ENCODE measurements around the gene SFXN5.
A peak's percentile ranks its signal among the peaks of the same experiment; 100 is the strongest.

The SFXN5 gene

GRCh38 chr2:73088703-73089102, 17.2 kb upstream of the SFXN5 start:
- DNase-seq (ENCODE audit: low read depth): no peak
- no peak for TF ChIP-seq CTCF (conservative IDR thresholded peaks at IDR 0.05; ENCODE audit: control insufficient read depth, insufficient read depth, low read depth, low read length)
- no peak overlapping the region for H3K4me3 ChIP-seq (ENCODE audit: control insufficient read depth, low read depth, low read length)

- no peak for DNase-seq (ENCODE audit: low read depth)
- no peak overlapping the region for H3K4me3 ChIP-seq (ENCODE audit: control insufficient read depth, low read depth, low read length)
- TF ChIP-seq CTCF (conservative IDR thresholded peaks at IDR 0.05; ENCODE audit: control insufficient read depth, insufficient read depth, low read depth, low read length): no peak
Measured at GRCh38 chr2:73088211-73088610, 16.7 kb upstream of the SFXN5 start.

GRCh38 chr2:73087311-73087710, 15.8 kb upstream of the SFXN5 start:
- no peak overlapping the region for H3K4me3 ChIP-seq (ENCODE audit: control insufficient read depth, low read depth, low read length)
- TF ChIP-seq CTCF (conservative IDR thresholded peaks at IDR 0.05; ENCODE audit: control insufficient read depth, insufficient read depth, low read depth, low read length): no peak
- no peak for DNase-seq (ENCODE audit: low read depth)

GRCh38 chr2:73085691-73086090, 14.2 kb upstream of the SFXN5 start:
- no peak overlapping the region for H3K4me3 ChIP-seq (ENCODE audit: control insufficient read depth, low read depth, low read length)
- peak; percentile 62 for DNase-seq (ENCODE audit: low read depth)
- TF ChIP-seq CTCF (conservative IDR thresholded peaks at IDR 0.05; ENCODE audit: control insufficient read depth, insufficient read depth, low read depth, low read length): peak; percentile 92

GRCh38 chr2:73084971-73085370, 13.5 kb upstream of the SFXN5 start:
- no peak for DNase-seq (ENCODE audit: low read depth)
- TF ChIP-seq CTCF (conservative IDR thresholded peaks at IDR 0.05; ENCODE audit: control insufficient read depth, insufficient read depth, low read depth, low read length): no peak
- no peak overlapping the region for H3K4me3 ChIP-seq (ENCODE audit: control insufficient read depth, low read depth, low read length)

GRCh38 chr2:73083886-73084800, 12.6 kb upstream of the SFXN5 start:
- TF ChIP-seq CTCF (conservative IDR thresholded peaks at IDR 0.05; ENCODE audit: control insufficient read depth, insufficient read depth, low read depth, low read length): no peak
- H3K4me3 ChIP-seq (ENCODE audit: control insufficient read depth, low read depth, low read length): no peak overlapping the region
- no peak for DNase-seq (ENCODE audit: low read depth)
